GM18507 (cell line): Measurements from ENCODE around the gene SALL4.
"Not testable (repeated sequence)": the region's sequence is repeated elsewhere in the genome, so short reads cannot be mapped to it uniquely, and the experiment has no call there.

ENCODE experiments used
- DNase-seq: peaks from one replicate; pipeline ENCODE4 v3.0.0; 2011; ENCODE audit warnings: low read depth; ENCODE audit not compliant: insufficient read length; ENCODE audit errors: extremely low spot score
- FAIRE-seq: peaks from 2 replicates; lab custom pipeline; 2011; peaks lifted over from hg19 to GRCh38; lab: Jason Lieb, UNC

SALL4 gene

GRCh38 chr20:51802170-51802751, at the start of gene SALL4:
Gene SALL4 (minus strand): TSS chr20:51802521. CDS start chr20:51802408, 113 bp downstream.
- DNase-seq (no peak), FAIRE-seq (no peak)

GRCh38 chr20:51848346-51848745, 46.0 kb upstream of the SALL4 start:
- FAIRE-seq (no peak), DNase-seq (no peak)

- DNase-seq (no peak), FAIRE-seq (no peak)
Observed at GRCh38 chr20:51840865-51841264, 38.5 kb upstream of the SALL4 start.

DNA sequence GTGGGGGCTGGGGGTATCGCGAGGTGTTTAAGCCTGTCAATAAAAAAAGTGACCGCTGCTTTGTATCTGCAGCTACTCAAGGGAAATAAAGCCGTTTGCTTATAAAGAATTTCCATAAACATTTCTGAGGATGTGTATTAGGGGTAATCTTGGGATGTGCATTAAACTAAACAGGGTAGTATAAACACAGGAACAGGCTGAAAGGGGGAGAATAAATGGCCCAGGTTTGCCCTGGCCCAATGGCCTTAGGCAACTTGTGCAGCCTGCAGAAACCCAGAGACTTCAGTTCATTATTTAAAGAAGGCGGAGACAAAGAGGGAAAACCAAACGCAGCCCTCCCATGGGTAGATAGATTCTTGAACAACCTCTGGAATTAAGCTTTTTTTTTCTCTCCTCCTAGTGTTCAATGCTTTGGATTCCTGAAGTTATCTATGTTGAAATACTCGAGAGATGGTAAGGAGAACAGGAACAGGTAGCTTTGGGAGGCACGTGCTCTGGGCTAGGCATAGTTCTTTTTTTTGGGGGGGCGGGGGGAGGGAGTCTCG, 35.6 kb upstream of the SALL4 start:
- no peak for FAIRE-seq

DNA sequence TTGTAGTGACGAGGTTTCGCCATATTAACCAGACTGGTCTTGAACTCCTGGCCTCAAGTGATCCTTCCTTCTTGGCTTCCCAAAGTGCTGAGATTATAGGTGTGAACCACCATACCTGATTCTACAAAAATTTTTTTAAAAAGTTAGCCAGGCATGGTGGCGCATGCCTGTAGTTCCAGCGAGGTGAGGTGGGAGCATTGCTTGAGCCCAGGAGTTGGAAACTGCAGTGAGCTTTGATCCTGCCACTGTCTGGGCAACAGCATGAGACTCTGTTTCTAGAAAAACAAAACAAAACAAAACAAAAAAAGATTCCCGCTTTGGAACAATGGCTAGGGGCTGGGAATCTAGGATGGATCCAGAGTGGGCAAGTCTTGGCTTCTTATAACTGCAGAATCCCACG, 35.1 kb upstream of the SALL4 start:
- DNase-seq (no peak), FAIRE-seq (no peak)

More for the DNA sequence above, 35.6 kb upstream of the SALL4 start:
- no peak for DNase-seq

GRCh38 chr20:51833326-51833725, 31.0 kb upstream of the SALL4 start:
- no peak for DNase-seq
- no peak for FAIRE-seq

- DNase-seq (no peak), FAIRE-seq (no peak)
Observed at GRCh38 chr20:51832276-51832675, 30.0 kb upstream of the SALL4 start.

DNA sequence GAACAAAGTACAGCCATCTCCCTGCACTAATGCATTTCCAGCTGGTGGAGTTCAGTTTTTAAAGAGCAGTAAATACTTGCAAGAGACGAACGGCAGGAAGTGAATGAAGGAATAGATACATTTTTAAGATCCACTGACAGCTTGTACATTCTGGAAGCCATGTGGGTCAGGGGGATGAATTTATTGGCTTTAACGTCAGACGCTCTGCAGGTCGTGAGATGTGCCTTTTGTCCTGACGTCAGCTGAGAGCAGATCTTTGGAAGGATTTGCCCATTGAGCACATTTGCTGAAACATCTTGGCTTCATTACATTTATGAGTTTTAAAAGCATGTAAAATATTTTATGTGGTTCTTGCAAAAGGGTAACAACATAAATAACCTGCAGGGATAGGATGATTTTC, 29.5 kb upstream of the SALL4 start:
- no peak for DNase-seq
- no peak for FAIRE-seq

- no peak for FAIRE-seq
Observed at GRCh38 chr20:51830538-51830937, 28.2 kb upstream of the SALL4 start.

DNA sequence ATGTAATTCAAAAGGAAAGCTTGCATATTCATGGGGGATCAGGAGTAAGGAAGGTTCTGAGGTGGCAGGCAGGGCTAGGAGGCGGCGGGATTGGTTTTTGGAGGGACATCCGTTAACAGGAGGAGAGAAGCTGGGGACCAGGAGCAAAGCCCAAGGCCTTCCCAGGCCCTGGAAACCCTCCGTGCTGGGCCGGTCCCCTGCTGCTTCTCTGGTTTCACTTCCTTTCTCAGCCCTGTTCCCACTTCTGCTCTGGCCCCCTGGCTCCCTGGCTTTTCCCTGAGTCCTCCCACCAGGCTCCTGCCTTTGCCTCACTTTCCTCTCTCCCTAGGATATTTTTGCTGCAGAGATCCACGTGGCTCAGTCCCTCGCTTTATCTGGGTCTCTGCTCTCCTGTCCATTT, 26.4 kb upstream of the SALL4 start:
- DNase-seq (no peak), FAIRE-seq (no peak)

More at GRCh38 chr20:51830538-51830937, 28.2 kb upstream of the SALL4 start:
- DNase-seq = no peak

DNA sequence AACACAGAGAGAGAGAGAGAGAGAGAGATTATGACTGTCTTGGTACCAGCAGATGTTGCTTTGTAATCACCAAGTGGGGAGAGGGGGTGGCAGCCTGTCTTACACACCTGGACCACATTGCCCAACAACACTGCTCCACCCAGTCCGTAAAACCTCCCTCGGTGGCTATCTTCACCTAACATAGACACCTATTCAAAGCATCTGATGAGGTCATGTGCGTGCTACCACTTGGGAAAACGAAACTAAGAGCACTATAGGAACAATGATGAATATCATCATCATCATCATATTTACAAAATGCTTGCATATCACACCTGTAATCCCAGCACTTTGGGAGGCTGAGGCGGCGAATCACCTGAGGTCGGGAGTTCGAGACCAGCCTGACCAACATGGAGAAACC, 24.1 kb upstream of the SALL4 start:
- no peak for FAIRE-seq
- DNase-seq = no peak

GRCh38 chr20:51818479-51819008, 16.2 kb upstream of the SALL4 start:
- DNase-seq = no peak
- no peak for FAIRE-seq

DNA sequence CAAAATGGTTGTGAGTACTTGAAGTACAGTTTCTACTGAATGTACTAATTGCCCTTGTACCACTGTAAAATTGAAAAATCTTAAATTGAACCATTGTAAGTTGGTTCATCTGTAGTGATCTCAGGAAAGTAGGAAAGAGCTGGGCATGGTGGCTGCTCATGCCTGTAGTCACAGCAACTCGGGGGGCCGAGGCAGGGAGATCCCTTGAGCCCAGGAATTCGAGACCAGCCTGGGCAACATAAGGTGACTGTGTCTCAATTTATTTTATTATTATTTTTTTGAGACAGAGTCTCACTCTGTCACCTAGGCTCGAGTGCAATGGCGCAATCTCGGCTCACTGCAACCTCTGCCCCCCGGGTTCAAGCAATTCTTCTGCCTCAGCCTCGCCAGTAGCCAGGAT, 14.5 kb upstream of the SALL4 start:
- FAIRE-seq = not testable (repeated sequence)

GRCh38 chr20:51815383-51816076, 13.2 kb upstream of the SALL4 start:
- DNase-seq (no peak), FAIRE-seq (no peak)

More for the DNA sequence above, 14.5 kb upstream of the SALL4 start:
- DNase-seq = not testable (repeated sequence)

DNA sequence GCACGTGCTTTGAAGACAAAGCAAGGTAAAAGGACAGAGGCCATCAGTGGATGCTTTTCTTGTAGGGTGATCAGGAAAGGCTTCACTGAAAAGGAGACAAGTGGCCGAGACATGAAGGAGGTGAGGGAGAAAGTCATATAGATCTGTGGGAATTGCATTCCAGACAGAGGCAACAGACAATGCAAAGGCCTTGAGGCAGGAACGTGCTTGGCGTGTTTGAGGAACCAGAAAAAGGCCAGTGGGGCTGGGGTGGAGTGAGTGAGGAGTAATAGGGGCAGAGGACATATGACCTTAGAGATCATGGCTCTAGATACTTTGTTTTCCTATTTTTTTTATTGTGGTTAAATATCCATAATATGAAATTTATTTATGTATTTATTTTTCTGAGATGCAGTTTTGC, 10.5 kb upstream of the SALL4 start:
- FAIRE-seq (no peak), DNase-seq (no peak)

- no peak for DNase-seq
- FAIRE-seq = no peak
Observed at GRCh38 chr20:51811514-51812128, 9.3 kb upstream of the SALL4 start.

DNA sequence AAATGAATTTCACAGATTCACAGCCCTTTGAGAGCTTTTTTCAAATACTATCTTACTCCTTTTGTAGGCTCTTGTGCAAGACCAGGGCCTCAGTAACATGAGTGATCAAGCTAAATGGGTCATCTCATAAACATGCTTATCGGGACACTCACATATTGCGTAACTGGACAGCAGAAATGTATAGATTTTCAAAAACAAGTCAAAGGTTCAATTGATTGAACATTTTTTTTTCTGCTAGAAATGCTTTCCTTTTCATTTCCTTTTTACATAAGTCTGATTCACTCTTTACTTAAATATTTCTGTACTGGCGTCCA, 8.7 kb upstream of the SALL4 start:
- no peak for FAIRE-seq
- no peak for DNase-seq

DNA sequence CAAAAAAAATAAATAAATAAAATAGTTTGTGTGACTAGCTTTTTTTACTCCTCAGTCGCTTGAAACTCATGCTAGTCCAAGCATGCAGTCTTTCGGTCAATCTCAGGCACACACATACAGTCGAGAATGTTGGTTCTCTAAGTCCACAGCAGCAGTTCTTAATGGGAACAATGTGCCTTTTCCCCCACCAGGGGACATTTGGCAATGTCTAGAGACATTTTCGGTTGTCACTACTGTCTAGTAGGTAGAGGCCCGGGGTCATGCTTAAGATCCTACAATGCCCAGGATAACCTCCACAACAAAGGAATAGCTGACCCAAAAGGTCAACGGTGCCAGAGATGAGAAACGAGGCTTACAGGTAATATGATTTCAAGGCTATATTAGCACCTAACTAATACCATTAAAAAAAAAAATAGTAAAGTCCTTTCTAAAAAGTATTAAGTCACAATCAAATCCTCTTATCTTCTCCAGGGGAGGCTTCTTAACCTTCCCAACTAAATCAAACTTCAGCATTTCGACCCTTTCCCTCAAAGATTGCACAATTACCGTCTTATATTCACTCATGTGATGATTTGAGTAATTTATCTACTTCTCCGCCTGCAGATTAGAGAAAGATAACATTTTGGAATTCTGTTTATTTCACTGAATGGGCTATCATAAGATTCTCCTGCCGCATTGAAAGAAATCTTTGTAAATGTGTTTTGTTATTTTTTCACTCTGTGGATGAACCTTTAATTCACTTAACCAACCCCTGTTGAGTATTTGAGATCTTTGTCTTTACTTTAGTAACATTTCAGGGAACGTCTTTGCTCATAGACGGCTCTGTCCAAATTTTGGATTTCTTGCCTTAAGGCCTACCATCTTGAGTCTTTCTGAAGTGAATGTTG, 8.1 kb upstream of the SALL4 start:
- FAIRE-seq (no peak), DNase-seq (no peak)

GRCh38 chr20:51807720-51808250, 5.5 kb upstream of the SALL4 start:
- DNase-seq = no peak
- FAIRE-seq = no peak
